Neural cell (in vitro differentiated cells): Measurements from ENCODE around the gene CDC25B. TPM values are rescaled to one million over a fixed set of nuclear protein-coding genes. Genes with fewer than 3 reads are reported as not detected.
"Not testable (repeated sequence)": the region's sequence is repeated elsewhere in the genome, so short reads cannot be mapped to it uniquely, and the experiment has no call there.

ENCODE experiments used
- H2AFZ ChIP-seq: fragments of 200-600, 300-800 bp; sonication (generic), shearing (Covaris generic); 2 replicates; pipeline ENCODE4 v1.6.0; 2014; ENCODE audit warnings: low read depth, mild to moderate bottlenecking, antibody characterized with exemption, low read length, moderate library complexity
- H3F3A ChIP-seq: fragments of 200-600 bp; shearing (Covaris generic); 2 replicates; pipeline ENCODE4 v1.6.1; 2016; ENCODE audit warnings: mild to moderate bottlenecking, moderate library complexity, mixed read lengths, antibody characterized with exemption, low read length; ENCODE audit not compliant: insufficient read depth, poor library complexity, severe bottlenecking
- H3K27ac ChIP-seq: fragments of 200-600, 300-800 bp; sonication (generic), shearing (Covaris generic); 2 replicates; pipeline ENCODE4 v1.5.1; 2014; ENCODE audit warnings: mild to moderate bottlenecking, low read length, moderate library complexity
- H3K27me3 ChIP-seq: fragments of 300-800, 200-600 bp; sonication (generic), shearing (Covaris generic); 2 replicates; pipeline ENCODE4 v1.6.0; 2014; ENCODE audit warnings: mild to moderate bottlenecking, low read depth, low read length, moderate library complexity; ENCODE audit not compliant: insufficient read depth
- H3K36me3 ChIP-seq: fragments of 300-800, 200-600 bp; sonication (generic), shearing (Covaris generic); 2 replicates; pipeline ENCODE4 v1.5.1; 2014; ENCODE audit warnings: mild to moderate bottlenecking, antibody characterized with exemption, low read length, moderate library complexity; ENCODE audit not compliant: insufficient read depth
- H3K4me2 ChIP-seq: fragments of 300-800, 200-600 bp; sonication (generic), shearing (Covaris generic); 2 replicates; pipeline ENCODE4 v1.6.0; 2014; ENCODE audit warnings: mild to moderate bottlenecking, low read length
- H3K4me3 ChIP-seq: fragments of 300-800, 200-600 bp; sonication (generic), shearing (Covaris generic); 2 replicates; pipeline ENCODE4 v1.5.1; 2014; ENCODE audit warnings: mild to moderate bottlenecking, low read length, moderate library complexity
- H3K79me2 ChIP-seq: fragments of 200-600 bp; shearing (Covaris generic); replicated peaks from 2 replicates; pipeline ENCODE4 v1.6.0; 2014; ENCODE audit warnings: mild to moderate bottlenecking, low read length, moderate library complexity; ENCODE audit not compliant: insufficient read depth
- H3K9ac ChIP-seq: fragments of 300-800, 200-600 bp; sonication (generic), shearing (Covaris generic); 2 replicates; pipeline ENCODE4 v1.6.1; 2016; ENCODE audit warnings: mild to moderate bottlenecking, low read length, mixed read lengths
- H3K9me2 ChIP-seq: fragments of 200-600 bp; shearing (Covaris generic); 2 replicates; pipeline ENCODE4 v1.6.1; 2016; ENCODE audit warnings: mild to moderate bottlenecking, low read length, mixed read lengths; ENCODE audit not compliant: insufficient read depth
- H3K9me3 ChIP-seq: fragments of 200-600, 300-800 bp; sonication (generic), shearing (Covaris generic); 2 replicates; pipeline ENCODE4 v1.6.1; 2016; ENCODE audit warnings: mild to moderate bottlenecking, mixed run types, low read length, moderate library complexity, mixed read lengths
- H4K20me1 ChIP-seq: fragments of 200-600 bp; shearing (Covaris generic); 2 replicates; pipeline ENCODE4 v1.6.1; 2016; ENCODE audit warnings: mild to moderate bottlenecking, mixed run types; ENCODE audit not compliant: insufficient read depth
- EP300 ChIP-seq: fragments of 450-650 bp; conservative IDR thresholded peaks from 2 replicates; pipeline ENCODE4 v1.6.1; 2014; ENCODE audit warnings: antibody characterized with exemption, mild to moderate bottlenecking, moderate library complexity; ENCODE audit not compliant: poor library complexity, severe bottlenecking
- EZH2 ChIP-seq: fragments of 200-600, 300-800 bp; shearing (Covaris generic), sonication (generic); IDR thresholded peaks from 2 replicates; pipeline ENCODE4 v1.6.1; 2014; ENCODE audit warnings: antibody characterized with exemption, low read length, borderline replicate concordance, mild to moderate bottlenecking; ENCODE audit not compliant: insufficient read depth, poor library complexity, severe bottlenecking
- MXI1 ChIP-seq: fragments of 450-650 bp; conservative IDR thresholded peaks from 2 replicates; pipeline ENCODE4 v1.6.1; 2014; ENCODE audit warnings: antibody characterized with exemption, mild to moderate bottlenecking; ENCODE audit not compliant: poor library complexity, severe bottlenecking
- POLR2AphosphoS5 ChIP-seq: IDR thresholded peaks from 2 replicates; pipeline ENCODE4 v1.6.1; 2012
- RAD21 ChIP-seq: fragments of 450-650 bp; conservative IDR thresholded peaks from 2 replicates; pipeline ENCODE4 v1.6.1; 2014; ENCODE audit warnings: antibody characterized with exemption, mild to moderate bottlenecking, moderate library complexity
- SMC3 ChIP-seq: fragments of 450-650 bp; conservative IDR thresholded peaks from 2 replicates; pipeline ENCODE4 v1.6.1; 2014; ENCODE audit warnings: antibody characterized with exemption, mild to moderate bottlenecking, moderate library complexity; ENCODE audit not compliant: poor library complexity
- TAF1 ChIP-seq: IDR thresholded peaks from 2 replicates; pipeline ENCODE4 v1.6.1; 2012; ENCODE audit warnings: low read depth
- polyA plus RNA-seq: library from polyadenylated mRNA; depleted of rRNA; stranded (reverse); fragments of >200 nt; gene quantifications from 2 replicates; pipeline ENCODE4 v1.2.3, GENCODE V29; 2014
- TF ChIP-seq, protein P1 (sequence below): fragments of 450-650 bp; IDR thresholded peaks from 2 replicates; pipeline ENCODE4 v1.5.1; 2014; ENCODE audit warnings: antibody characterized with exemption, mild to moderate bottlenecking, moderate library complexity; ENCODE audit not compliant: poor library complexity, severe bottlenecking
- TF ChIP-seq, protein P2 (sequence below): IDR thresholded peaks from 2 replicates; pipeline ENCODE4 v1.6.1; 2012; ENCODE audit warnings: borderline replicate concordance

Gene CDC25B
- polyA plus RNA-seq, 1 donor from 2014 or later = 26.5 TPM

- Histone ChIP-seq H3K9me2 (no peaks in the 10 kb centered on the region), H3K27me3 (no peaks in the 10 kb centered on the region), H3K9me3 (no peaks in the 10 kb centered on the region), H4K20me1 (no peaks in the 10 kb centered on the region), H3F3A (no peaks in the 10 kb centered on the region), H3K79me2 (no peaks in the 10 kb centered on the region), H2AFZ (no peak overlapping the region), H3K27ac (no peak overlapping the region), H3K36me3 (no peaks in the 10 kb centered on the region), H3K9ac (no peak overlapping the region), H3K4me2 (no peak overlapping the region), H3K4me3 (no peak overlapping the region)
- TF ChIP-seq, protein P1, sequence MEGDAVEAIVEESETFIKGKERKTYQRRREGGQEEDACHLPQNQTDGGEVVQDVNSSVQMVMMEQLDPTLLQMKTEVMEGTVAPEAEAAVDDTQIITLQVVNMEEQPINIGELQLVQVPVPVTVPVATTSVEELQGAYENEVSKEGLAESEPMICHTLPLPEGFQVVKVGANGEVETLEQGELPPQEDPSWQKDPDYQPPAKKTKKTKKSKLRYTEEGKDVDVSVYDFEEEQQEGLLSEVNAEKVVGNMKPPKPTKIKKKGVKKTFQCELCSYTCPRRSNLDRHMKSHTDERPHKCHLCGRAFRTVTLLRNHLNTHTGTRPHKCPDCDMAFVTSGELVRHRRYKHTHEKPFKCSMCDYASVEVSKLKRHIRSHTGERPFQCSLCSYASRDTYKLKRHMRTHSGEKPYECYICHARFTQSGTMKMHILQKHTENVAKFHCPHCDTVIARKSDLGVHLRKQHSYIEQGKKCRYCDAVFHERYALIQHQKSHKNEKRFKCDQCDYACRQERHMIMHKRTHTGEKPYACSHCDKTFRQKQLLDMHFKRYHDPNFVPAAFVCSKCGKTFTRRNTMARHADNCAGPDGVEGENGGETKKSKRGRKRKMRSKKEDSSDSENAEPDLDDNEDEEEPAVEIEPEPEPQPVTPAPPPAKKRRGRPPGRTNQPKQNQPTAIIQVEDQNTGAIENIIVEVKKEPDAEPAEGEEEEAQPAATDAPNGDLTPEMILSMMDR = no peak
- TF ChIP-seq SMC3 (no peak), EP300 (no peak), EZH2 (no peak), MXI1 (no peak)
Measured at GRCh38 chr20:3828798-3829197, 32.7 kb downstream of the CDC25B start.

DNA sequence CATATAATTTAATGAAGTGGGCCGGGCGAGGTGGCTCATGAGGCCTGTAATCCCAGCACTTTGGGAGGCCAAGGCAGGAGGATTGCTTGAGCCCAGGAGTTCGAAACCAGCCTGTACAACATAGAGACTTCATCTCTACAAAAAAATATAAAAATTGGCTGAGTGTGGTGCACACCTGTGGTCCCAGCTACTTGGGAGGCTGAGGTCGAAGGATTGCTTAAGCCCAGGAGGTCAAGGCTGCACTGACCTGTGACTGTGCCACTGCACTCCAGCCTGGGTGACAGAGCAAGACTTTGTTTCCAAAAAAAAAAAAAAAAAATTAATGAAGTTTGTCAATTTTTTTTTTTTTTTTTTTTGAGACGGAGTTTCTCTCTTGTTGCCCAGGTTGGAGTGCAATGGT is 33.8 kb downstream of the CDC25B start:
- H3K4me3 ChIP-seq, H3K9me3 ChIP-seq, H3K4me2 ChIP-seq, H4K20me1 ChIP-seq, H3K27ac ChIP-seq, H3K27me3 ChIP-seq, H3F3A ChIP-seq, H3K9me2 ChIP-seq, H3K79me2 ChIP-seq, H3K9ac ChIP-seq, H3K36me3 ChIP-seq, H2AFZ ChIP-seq: not testable (repeated sequence)

DNA sequence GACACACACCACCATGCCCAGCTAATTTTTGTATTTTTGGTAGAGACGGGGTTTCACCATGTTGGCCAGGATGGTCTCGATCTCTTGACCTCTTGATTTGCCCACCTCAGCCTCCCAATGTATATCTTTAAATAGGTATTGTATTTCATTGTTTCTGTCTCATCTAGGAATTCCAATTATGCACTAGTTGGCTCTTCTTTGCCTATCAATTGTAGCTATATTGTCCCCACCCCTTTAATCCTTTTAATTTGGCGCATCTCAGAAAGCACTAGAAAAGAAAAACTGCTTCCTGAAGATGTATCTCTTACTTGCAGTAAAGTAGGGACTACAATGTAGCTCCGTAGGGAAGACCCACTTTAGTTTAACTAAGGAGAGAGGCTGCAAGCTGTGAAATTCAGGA is 40.0 kb downstream of the CDC25B start:
- no peaks in the 10 kb centered on the region for H4K20me1 ChIP-seq
- no peak overlapping the region for H3K4me2 ChIP-seq
- no peaks in the 10 kb centered on the region for H3K27me3 ChIP-seq
- H3K27ac ChIP-seq = no peak overlapping the region
- no peak overlapping the region for H3K4me3 ChIP-seq
- H3K79me2 ChIP-seq = no peaks in the 10 kb centered on the region
- H3F3A ChIP-seq = no peaks in the 10 kb centered on the region
- TF ChIP-seq RAD21 (no peak), SMC3 (no peak), EZH2 (no peak), EP300 (no peak)
- H3K9me3 ChIP-seq = no peaks in the 10 kb centered on the region
- no peak overlapping the region for H2AFZ ChIP-seq
- no peak overlapping the region for H3K9ac ChIP-seq
- H3K36me3 ChIP-seq = no peaks in the 10 kb centered on the region
- H3K9me2 ChIP-seq = no peaks in the 10 kb centered on the region

- TF ChIP-seq, protein P1 = no peak
- TF ChIP-seq MXI1 (no peak), RAD21 (no peak), SMC3 (no peak), EP300 (no peak), POLR2AphosphoS5 (no peak), TAF1 (no peak), EZH2 (no peak)
- TF ChIP-seq, protein P2, sequence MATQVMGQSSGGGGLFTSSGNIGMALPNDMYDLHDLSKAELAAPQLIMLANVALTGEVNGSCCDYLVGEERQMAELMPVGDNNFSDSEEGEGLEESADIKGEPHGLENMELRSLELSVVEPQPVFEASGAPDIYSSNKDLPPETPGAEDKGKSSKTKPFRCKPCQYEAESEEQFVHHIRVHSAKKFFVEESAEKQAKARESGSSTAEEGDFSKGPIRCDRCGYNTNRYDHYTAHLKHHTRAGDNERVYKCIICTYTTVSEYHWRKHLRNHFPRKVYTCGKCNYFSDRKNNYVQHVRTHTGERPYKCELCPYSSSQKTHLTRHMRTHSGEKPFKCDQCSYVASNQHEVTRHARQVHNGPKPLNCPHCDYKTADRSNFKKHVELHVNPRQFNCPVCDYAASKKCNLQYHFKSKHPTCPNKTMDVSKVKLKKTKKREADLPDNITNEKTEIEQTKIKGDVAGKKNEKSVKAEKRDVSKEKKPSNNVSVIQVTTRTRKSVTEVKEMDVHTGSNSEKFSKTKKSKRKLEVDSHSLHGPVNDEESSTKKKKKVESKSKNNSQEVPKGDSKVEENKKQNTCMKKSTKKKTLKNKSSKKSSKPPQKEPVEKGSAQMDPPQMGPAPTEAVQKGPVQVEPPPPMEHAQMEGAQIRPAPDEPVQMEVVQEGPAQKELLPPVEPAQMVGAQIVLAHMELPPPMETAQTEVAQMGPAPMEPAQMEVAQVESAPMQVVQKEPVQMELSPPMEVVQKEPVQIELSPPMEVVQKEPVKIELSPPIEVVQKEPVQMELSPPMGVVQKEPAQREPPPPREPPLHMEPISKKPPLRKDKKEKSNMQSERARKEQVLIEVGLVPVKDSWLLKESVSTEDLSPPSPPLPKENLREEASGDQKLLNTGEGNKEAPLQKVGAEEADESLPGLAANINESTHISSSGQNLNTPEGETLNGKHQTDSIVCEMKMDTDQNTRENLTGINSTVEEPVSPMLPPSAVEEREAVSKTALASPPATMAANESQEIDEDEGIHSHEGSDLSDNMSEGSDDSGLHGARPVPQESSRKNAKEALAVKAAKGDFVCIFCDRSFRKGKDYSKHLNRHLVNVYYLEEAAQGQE = no peak
- H4K20me1 ChIP-seq = no peaks in the 10 kb centered on the region
- H3K9ac ChIP-seq = no peak overlapping the region
- no peak overlapping the region for H3K4me3 ChIP-seq
- H2AFZ ChIP-seq = no peak overlapping the region
- H3K79me2 ChIP-seq = no peaks in the 10 kb centered on the region
- H3K36me3 ChIP-seq = no peaks in the 10 kb centered on the region
- H3K9me2 ChIP-seq = no peaks in the 10 kb centered on the region
- H3F3A ChIP-seq = no peaks in the 10 kb centered on the region
- no peaks in the 10 kb centered on the region for H3K9me3 ChIP-seq
- H3K27me3 ChIP-seq = no peaks in the 10 kb centered on the region
- no peak overlapping the region for H3K4me2 ChIP-seq
- no peak overlapping the region for H3K27ac ChIP-seq
Measured at GRCh38 chr20:3839328-3839727, 43.2 kb downstream of the CDC25B start.
